C4-2B (cell line): ENCODE data around the gene ABCC6.
"Not testable (repeated sequence)": the region's sequence is repeated elsewhere in the genome, so short reads cannot be mapped to it uniquely, and the experiment has no call there.

ENCODE experiments used
- CTCF ChIP-seq: fragments of 450-650 bp; conservative IDR thresholded peaks from 2 replicates; pipeline ENCODE4 v1.5.1; 2017; ENCODE audit warnings: mild to moderate bottlenecking
- ZFX ChIP-seq: fragments of 450-650 bp; IDR thresholded peaks from 2 replicates; pipeline ENCODE4 v1.6.1; 2017

DNA sequence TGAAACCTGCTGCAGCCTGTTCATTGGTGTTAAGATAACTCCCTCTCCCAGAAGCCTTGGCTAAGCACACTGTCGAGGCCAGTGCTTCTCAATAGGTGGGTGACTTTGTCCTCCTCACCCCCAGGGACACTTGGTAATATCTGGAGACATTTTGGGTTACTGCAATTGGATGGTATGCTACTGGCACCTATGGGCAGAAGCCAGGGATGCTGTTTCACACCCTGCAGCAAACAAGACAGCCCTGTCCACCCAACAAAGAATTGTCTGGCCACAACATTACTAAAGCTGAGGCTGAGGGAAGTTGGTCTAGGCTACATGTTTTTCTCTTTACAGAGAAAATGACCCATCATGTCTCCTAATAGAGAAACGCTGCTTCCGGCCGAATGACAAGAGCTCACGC lies 4.9 kb downstream of the ABCC6 start:
- TF ChIP-seq CTCF, ZFX: not testable (repeated sequence)
